Melanocyte of skin (primary cell): Measurements from ENCODE around the gene RSRC1. TPM values are rescaled to one million over a fixed set of nuclear protein-coding genes. Genes with fewer than 3 reads are reported as not detected.

ENCODE experiments used
- total RNA-seq, 2 donors: library from RNA; depleted of rRNA; stranded (reverse); fragments of >200 nt; gene quantifications; 2 replicates each; pipeline ENCODE4 v1.2.3, GENCODE V29; 2012

RSRC1 gene, protein sequence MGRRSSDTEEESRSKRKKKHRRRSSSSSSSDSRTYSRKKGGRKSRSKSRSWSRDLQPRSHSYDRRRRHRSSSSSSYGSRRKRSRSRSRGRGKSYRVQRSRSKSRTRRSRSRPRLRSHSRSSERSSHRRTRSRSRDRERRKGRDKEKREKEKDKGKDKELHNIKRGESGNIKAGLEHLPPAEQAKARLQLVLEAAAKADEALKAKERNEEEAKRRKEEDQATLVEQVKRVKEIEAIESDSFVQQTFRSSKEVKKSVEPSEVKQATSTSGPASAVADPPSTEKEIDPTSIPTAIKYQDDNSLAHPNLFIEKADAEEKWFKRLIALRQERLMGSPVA
- 10 to 100 TPM; 34.3 to 44.0 TPM for total RNA-seq

DNA sequence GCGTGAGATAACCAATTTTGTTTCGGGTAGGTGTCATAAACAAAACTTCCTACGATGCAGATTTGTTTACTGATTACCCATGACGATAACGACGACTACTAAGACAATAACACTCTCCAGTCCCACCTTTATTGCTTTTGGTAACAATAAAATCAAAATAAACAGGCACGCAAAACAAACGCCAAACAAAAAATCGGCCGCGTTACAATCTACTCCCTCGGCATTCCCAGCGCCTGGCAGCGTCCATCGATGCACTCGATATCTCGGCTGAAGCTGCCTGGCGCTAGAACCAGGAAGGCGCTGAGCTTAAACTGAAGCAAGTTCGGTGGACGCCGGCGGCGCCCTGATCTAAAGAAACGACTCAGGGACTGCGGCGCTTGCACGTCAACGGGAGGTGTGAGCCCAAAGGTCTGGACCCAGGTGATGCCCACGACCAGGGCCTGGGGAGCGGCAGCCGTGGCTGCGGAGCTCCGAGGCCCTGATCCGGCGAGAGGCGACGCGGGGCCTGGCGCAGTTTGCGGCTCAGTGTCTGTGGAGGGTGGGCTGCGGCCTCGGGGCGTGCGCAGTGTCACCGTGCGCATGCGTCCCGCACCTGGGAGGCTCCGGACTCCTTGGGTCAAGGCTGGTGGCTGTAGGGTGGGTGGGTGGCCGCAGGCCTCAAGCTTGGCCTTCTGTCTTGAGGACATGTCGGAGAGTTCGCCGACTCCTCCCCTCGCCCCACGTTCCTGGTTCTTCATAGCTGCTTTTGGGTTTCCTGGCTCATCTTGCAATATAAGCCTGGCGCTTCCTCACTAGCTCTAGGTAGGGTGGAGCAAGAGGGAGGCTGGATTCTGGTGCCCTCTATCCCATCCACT, at the start of gene RSRC1:
TSS of gene RSRC1 (plus strand) at position 286 of the 854 bp plus-strand sequence. CDS start 12,016 bp downstream, outside the sequence.

DNA sequence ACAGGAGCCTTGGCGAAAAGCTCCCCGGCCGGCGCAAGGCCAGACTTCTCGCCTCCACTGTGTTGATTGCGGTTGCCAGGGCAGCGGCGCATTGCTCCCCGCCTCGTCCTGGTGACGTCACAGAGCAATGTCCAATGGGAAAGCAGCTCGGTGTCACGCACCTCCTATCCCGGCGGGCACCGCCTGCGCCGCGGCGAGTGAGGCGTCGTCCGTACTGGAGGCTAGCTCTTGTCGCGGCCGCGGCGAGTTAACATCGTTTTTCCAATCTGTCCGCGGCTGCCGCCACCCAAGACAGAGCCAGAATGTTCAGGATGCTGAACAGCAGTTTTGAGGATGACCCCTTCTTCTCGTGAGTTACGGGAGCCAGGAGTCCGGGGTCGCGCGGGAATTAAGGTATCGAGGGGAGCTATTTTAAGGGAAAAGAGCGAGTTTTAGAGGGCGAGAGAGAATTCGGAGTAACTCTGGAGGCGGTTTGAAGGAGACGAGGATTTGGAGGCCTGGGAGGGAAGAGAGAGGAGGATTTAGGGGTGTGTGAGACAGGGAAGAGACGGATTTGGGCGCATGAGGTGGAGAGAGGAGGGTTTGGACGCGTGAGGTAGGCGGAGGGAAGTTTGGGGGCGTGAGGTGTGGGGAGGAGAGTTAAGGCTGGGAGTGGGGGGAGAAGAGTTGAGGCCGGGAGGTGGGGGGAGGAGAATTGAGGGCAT, 461.3 kb downstream of the RSRC1 start, which contains the start of gene MLF1:
TSS of gene MLF1 (plus strand) at position 196 of the 704 bp plus-strand sequence. CDS start at position 303, 107 bp downstream.

Other genes with a start within 250 kb of the RSRC1 start
- under 1 TPM in 1 of 2 donors, not detected in 1; under 0.01 TPM for gene SHOX2, start 3.7 kb upstream of the RSRC1 start, total RNA-seq